ENCODE measurements around the gene TXNRD2.

TXNRD2 gene

DNA sequence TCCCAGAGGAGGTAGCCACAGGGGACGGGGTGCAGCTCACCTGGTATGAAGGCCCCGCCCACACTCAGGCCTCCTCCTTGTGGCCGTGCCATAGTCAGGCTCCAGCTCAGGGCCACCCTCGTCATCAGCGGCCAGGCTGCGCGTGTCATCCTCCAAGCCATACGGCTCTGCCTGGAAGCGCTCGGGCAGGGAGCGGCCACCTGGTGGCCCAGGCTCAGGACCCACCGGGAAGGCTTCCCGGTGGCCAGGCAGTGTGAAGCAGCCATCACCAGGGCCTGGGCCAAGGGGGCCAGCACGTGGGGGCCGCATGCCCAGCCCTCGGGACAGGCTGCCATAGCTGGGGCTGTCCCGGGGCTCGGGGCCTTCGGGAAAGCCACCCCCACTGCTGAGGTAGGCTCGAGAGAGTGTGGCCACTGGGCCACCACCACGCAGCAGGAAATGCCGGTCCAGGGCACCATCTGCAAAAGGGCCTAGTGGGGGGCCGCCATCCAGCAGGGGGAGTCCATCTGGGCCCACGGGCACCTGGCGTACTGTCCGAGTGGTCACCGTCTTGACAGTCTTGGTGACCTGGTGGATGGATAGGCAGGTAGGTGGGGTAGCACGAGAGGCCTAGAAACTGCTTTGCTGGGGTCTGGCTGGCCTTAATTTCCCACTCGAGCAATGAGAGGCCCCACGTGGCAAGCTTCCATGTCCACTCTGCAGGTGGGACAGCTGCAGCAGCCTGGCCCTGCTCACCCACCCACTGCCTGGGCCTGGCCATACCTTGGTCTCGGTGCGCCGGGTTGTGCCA, 39.7 kb upstream of the TXNRD2 start:
- no peak for DNase-seq
- H3K4me1 ChIP-seq (ENCODE audit: control insufficient read depth, insufficient read depth, low read depth, low read length): peaks cover 45% of the 10 kb centered on the region

DNA sequence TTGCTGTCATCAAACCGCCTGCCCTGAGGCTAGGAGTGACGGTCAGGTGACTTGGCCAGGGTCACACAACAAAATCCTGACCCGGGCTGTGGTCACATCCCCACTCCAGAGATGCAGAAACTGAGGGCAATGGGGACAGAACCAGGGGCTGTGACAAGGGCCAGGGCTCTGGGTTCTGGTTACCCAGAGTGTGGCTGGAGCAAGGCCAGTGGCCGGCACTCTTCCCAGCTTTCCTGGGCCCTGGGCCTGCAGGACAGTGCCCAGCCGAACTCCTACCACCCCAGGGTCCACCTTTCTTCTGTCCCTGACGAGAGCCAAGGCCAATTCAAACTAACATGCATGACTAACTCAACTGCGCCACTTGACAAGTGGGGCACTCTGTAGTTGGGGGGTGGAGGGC, 39.1 kb upstream of the TXNRD2 start:
- DNase-seq: no peak
- no peak overlapping the region for H2AK5ac ChIP-seq (ENCODE audit: low read length, severe bottlenecking)
- no peak overlapping the region for H3K9ac ChIP-seq (ENCODE audit: low read length)
- H3K36me3 ChIP-seq (ENCODE audit: control insufficient read depth in 1 of 2, insufficient read depth in 2 of 2, low read depth in 1 of 2, low read length in 2 of 2): peaks cover 5 to 61% of the 10 kb centered on the region in 2 experiments
- H3K27ac ChIP-seq (ENCODE audit: low read length, poor library complexity, severe bottlenecking): no peak overlapping the region
- H3K4me3 ChIP-seq (ENCODE audit: insufficient read depth in 1 of 2, low read depth in 1 of 2, low read length in 2 of 2): no peak overlapping the region
- no peaks in the 10 kb centered on the region for H3K9me3 ChIP-seq (ENCODE audit: control insufficient read depth, low read length)
- no peak overlapping the region for H2BK15ac ChIP-seq (ENCODE audit: low read depth, poor library complexity, severe bottlenecking)
- H3K4me2 ChIP-seq (ENCODE audit: low read length, poor library complexity, severe bottlenecking): no peak overlapping the region
- no peak overlapping the region for H3K4ac ChIP-seq (ENCODE audit: low read depth in 1 of 2, low read length in 2 of 2)
- H3K23ac ChIP-seq (ENCODE audit: low read length in 2 of 2): no peak overlapping the region
- no peak overlapping the region for H2BK120ac ChIP-seq (ENCODE audit: low read depth, low read length)
- whole genome bisulfite sequencing: 97% methylated on average over 5 of the region's 7 CpGs
- peaks cover 35% of the 10 kb centered on the region for H3K79me1 ChIP-seq (replicated peaks; ENCODE audit: low read length, poor library complexity, severe bottlenecking)
- peaks cover 41% of the 10 kb centered on the region for H3K4me1 ChIP-seq (ENCODE audit: control insufficient read depth, insufficient read depth, low read depth, low read length)
- H2AFZ ChIP-seq (ENCODE audit: low read depth, low read length): no peak overlapping the region
- H3K14ac ChIP-seq (ENCODE audit: low read length in 2 of 2): no peak overlapping the region
- peaks cover 0 to 8% of the 10 kb centered on the region in 2 experiments for H3K27me3 ChIP-seq (ENCODE audit: control insufficient read depth in 1 of 2, insufficient read depth in 1 of 2, low read length in 2 of 2)
- H4K91ac ChIP-seq (ENCODE audit: low read length): no peak overlapping the region
- no peak overlapping the region for H3K18ac ChIP-seq (ENCODE audit: low read depth in 1 of 2, low read length in 2 of 2)
- no peak overlapping the region for H2BK5ac ChIP-seq (ENCODE audit: low read depth, low read length, poor library complexity, severe bottlenecking)
- H2BK12ac ChIP-seq (ENCODE audit: low read length in 2 of 2): no peak overlapping the region
- H4K8ac ChIP-seq (ENCODE audit: low read length): no peak overlapping the region

More for the DNA sequence above, 39.7 kb upstream of the TXNRD2 start:
- Histone ChIP-seq H3K27me3 (ENCODE audit: control insufficient read depth in 1 of 2, insufficient read depth in 1 of 2, low read length in 2 of 2) (peaks cover 0 to 5% of the 10 kb centered on the region in 2 experiments), H3K23ac (ENCODE audit: low read length in 2 of 2) (no peak overlapping the region), H3K4me2 (ENCODE audit: low read length, poor library complexity, severe bottlenecking) (no peak overlapping the region), H3K14ac (ENCODE audit: low read length in 2 of 2) (no peak overlapping the region), H3K4ac (ENCODE audit: low read depth in 1 of 2, low read length in 2 of 2) (no peak overlapping the region), H2AK5ac (ENCODE audit: low read length, severe bottlenecking) (no peak overlapping the region), H3K18ac (ENCODE audit: low read depth in 1 of 2, low read length in 2 of 2) (no peak overlapping the region), H2BK15ac (ENCODE audit: low read depth, poor library complexity, severe bottlenecking) (no peak overlapping the region), H3K9ac (ENCODE audit: low read length) (no peak overlapping the region), H3K4me3 (ENCODE audit: insufficient read depth in 1 of 2, low read depth in 1 of 2, low read length in 2 of 2) (no peak overlapping the region), H3K9me3 (ENCODE audit: control insufficient read depth, low read length) (no peaks in the 10 kb centered on the region), H2AFZ (ENCODE audit: low read depth, low read length) (no peak overlapping the region), H4K8ac (ENCODE audit: low read length) (no peak overlapping the region), H2BK5ac (ENCODE audit: low read depth, low read length, poor library complexity, severe bottlenecking) (no peak overlapping the region), H3K27ac (ENCODE audit: low read length, poor library complexity, severe bottlenecking) (no peak overlapping the region), H3K36me3 (ENCODE audit: control insufficient read depth in 1 of 2, insufficient read depth in 2 of 2, low read depth in 1 of 2, low read length in 2 of 2) (peaks cover 5 to 61% of the 10 kb centered on the region in 2 experiments), H2BK120ac (ENCODE audit: low read depth, low read length) (no peak overlapping the region), H3K79me1 (replicated peaks; ENCODE audit: low read length, poor library complexity, severe bottlenecking) (peaks cover 40% of the 10 kb centered on the region), H2BK12ac (ENCODE audit: low read length in 2 of 2) (no peak overlapping the region), H4K91ac (ENCODE audit: low read length) (no peak overlapping the region)
- WGBS: 96% methylated on average over 33 of the region's 33 CpGs

GRCh38 chr22:19979712-19980493, 38.3 kb upstream of the TXNRD2 start:
- no peak overlapping the region for H2BK120ac ChIP-seq (ENCODE audit: low read depth, low read length)
- H3K4ac ChIP-seq (ENCODE audit: low read depth in 1 of 2, low read length in 2 of 2): no peak overlapping the region
- no peak overlapping the region for H3K27ac ChIP-seq (ENCODE audit: low read length, poor library complexity, severe bottlenecking)
- no peak overlapping the region for H2BK15ac ChIP-seq (ENCODE audit: low read depth, poor library complexity, severe bottlenecking)
- no peaks in the 10 kb centered on the region for H3K9me3 ChIP-seq (ENCODE audit: control insufficient read depth, low read length)
- peaks cover 0 to 8% of the 10 kb centered on the region in 2 experiments for H3K27me3 ChIP-seq (ENCODE audit: control insufficient read depth in 1 of 2, insufficient read depth in 1 of 2, low read length in 2 of 2)
- no peak overlapping the region for H2AK5ac ChIP-seq (ENCODE audit: low read length, severe bottlenecking)
- H3K4me2 ChIP-seq (ENCODE audit: low read length, poor library complexity, severe bottlenecking): no peak overlapping the region
- H3K79me1 ChIP-seq (replicated peaks; ENCODE audit: low read length, poor library complexity, severe bottlenecking): peaks cover 27% of the 10 kb centered on the region
- H3K9ac ChIP-seq (ENCODE audit: low read length): no peak overlapping the region
- H4K91ac ChIP-seq (ENCODE audit: low read length): no peak overlapping the region
- no peak overlapping the region for H3K4me3 ChIP-seq (ENCODE audit: insufficient read depth in 1 of 2, low read depth in 1 of 2, low read length in 2 of 2)
- no peak overlapping the region for H2AFZ ChIP-seq (ENCODE audit: low read depth, low read length)
- H3K14ac ChIP-seq (ENCODE audit: low read length in 2 of 2): no peak overlapping the region
- WGBS: 94% methylated on average over 47 of the region's 52 CpGs
- H3K23ac ChIP-seq (ENCODE audit: low read length in 2 of 2): no peak overlapping the region
- H2BK5ac ChIP-seq (ENCODE audit: low read depth, low read length, poor library complexity, severe bottlenecking): no peak overlapping the region
- no peak overlapping the region for H3K18ac ChIP-seq (ENCODE audit: low read depth in 1 of 2, low read length in 2 of 2)
- no peak overlapping the region for H2BK12ac ChIP-seq (ENCODE audit: low read length in 2 of 2)
- H3K36me3 ChIP-seq (ENCODE audit: control insufficient read depth in 1 of 2, insufficient read depth in 2 of 2, low read depth in 1 of 2, low read length in 2 of 2): peaks cover 5 to 61% of the 10 kb centered on the region in 2 experiments
- no peak overlapping the region for H4K8ac ChIP-seq (ENCODE audit: low read length)
- DNase-seq: no peak
- H3K4me1 ChIP-seq (ENCODE audit: control insufficient read depth, insufficient read depth, low read depth, low read length): peaks cover 41% of the 10 kb centered on the region

DNA sequence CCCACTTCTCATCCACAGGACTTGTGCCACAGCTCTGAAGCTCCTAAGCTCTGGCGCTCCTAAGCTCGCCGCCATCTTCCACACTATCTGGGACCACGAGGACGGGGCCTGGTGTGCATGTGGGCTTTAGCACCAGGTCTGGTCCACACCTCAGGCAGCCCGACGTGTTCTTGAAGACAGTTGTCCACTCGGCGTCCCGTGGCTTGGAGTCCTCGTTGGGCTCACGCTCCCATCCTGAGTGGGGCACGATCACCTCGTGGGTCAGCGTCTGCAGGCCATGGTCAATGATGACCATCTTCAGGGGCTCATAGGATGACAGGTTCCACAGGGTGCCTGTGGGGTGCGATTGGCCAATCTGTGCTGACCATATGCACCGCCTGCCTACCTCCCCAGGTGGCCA, 37.1 kb upstream of the TXNRD2 start:
- Histone ChIP-seq H2BK15ac (ENCODE audit: low read depth, poor library complexity, severe bottlenecking) (no peak overlapping the region), H2AFZ (ENCODE audit: low read depth, low read length) (no peak overlapping the region), H3K36me3 (ENCODE audit: control insufficient read depth in 1 of 2, insufficient read depth in 2 of 2, low read depth in 1 of 2, low read length in 2 of 2) (peaks cover 5 to 64% of the 10 kb centered on the region in 2 experiments), H2BK5ac (ENCODE audit: low read depth, low read length, poor library complexity, severe bottlenecking) (no peak overlapping the region), H3K9ac (ENCODE audit: low read length) (no peak overlapping the region), H3K27me3 (ENCODE audit: control insufficient read depth in 1 of 2, insufficient read depth in 1 of 2, low read length in 2 of 2) (peaks cover 0 to 8% of the 10 kb centered on the region in 2 experiments), H2BK12ac (ENCODE audit: low read length in 2 of 2) (no peak overlapping the region), H2BK120ac (ENCODE audit: low read depth, low read length) (no peak overlapping the region), H4K8ac (ENCODE audit: low read length) (no peak overlapping the region), H3K4me1 (ENCODE audit: control insufficient read depth, insufficient read depth, low read depth, low read length) (peaks cover 40% of the 10 kb centered on the region), H3K9me3 (ENCODE audit: control insufficient read depth, low read length) (no peaks in the 10 kb centered on the region), H2AK5ac (ENCODE audit: low read length, severe bottlenecking) (no peak overlapping the region), H3K23ac (ENCODE audit: low read length in 2 of 2) (no peak overlapping the region), H3K79me1 (replicated peaks; ENCODE audit: low read length, poor library complexity, severe bottlenecking) (peaks cover 20% of the 10 kb centered on the region), H3K4me3 (ENCODE audit: insufficient read depth in 1 of 2, low read depth in 1 of 2, low read length in 2 of 2) (no peak overlapping the region), H3K27ac (ENCODE audit: low read length, poor library complexity, severe bottlenecking) (no peak overlapping the region), H3K4me2 (ENCODE audit: low read length, poor library complexity, severe bottlenecking) (no peak overlapping the region), H3K18ac (ENCODE audit: low read depth in 1 of 2, low read length in 2 of 2) (no peak overlapping the region), H3K4ac (ENCODE audit: low read depth in 1 of 2, low read length in 2 of 2) (no peak overlapping the region), H4K91ac (ENCODE audit: low read length) (no peak overlapping the region), H3K14ac (ENCODE audit: low read length in 2 of 2) (no peak overlapping the region)
- 97% methylated on average over 16 of the region's 17 CpGs for WGBS
- no peak for DNase-seq
